K562 (cell line): ENCODE measurements around the gene DAG1. TPM values are rescaled to one million over a fixed set of nuclear protein-coding genes. Genes with fewer than 3 reads are reported as not detected.

Experiments used
- ATAC-seq: fragments of 200-7000 bp; cut with Tn5 transposase; 3 replicates; pipeline ENCODE4 v1.9.1; 2020; ENCODE audit warnings: moderate library complexity
- BruUV-seq: library from RNA; stranded (reverse); fragments of 400-500 nt; replicated peaks from 2 replicates; lab custom pipeline; 2021; lab: Mats Ljungman, UMichigan
- CTCF ChIA-PET: fragments of 300-600 bp; formaldehyde crosslinking; extraction: SDS; loops from one replicate; lab custom pipeline; 2021; ENCODE audit warnings: low intra/inter-chr PET ratio; lab: Yijun Ruan, JAX
- POLR2A ChIA-PET: fragments of 300-600, 350-650 bp; sonication (Branson Sonifier 250); formaldehyde crosslinking; extraction: SDS; loops from one replicate; lab custom pipeline; 2021; ENCODE audit warnings: antibody characterized with exemption, inconsistent platforms; lab: Yijun Ruan, JAX
- DNase-seq, 4 experiments: peaks; one replicate each; pipeline versions ENCODE4 v3.0.0 to v3.0.0-alpha.2; 2011 to 2018; ENCODE audit warnings: low spot score in 3 of 4, mixed read lengths in 3 of 4; ENCODE audit errors: extremely low read depth in 1 of 4
- FAIRE-seq: peaks from 2 replicates; lab custom pipeline; 2011; peaks lifted over from hg19 to GRCh38; lab: Jason Lieb, UNC
- H2AFZ ChIP-seq: 2 replicates; pipeline ENCODE4 v1.6.0; 2011; ENCODE audit warnings: low read depth, low read length, control low read depth, inconsistent platforms
- H3K27ac ChIP-seq: fragments of 200-600 bp; 3 replicates; pipeline ENCODE4 v1.8.0; 2011; ENCODE audit warnings: low read depth, mild to moderate bottlenecking, control low read depth, inconsistent platforms, low read length, moderate library complexity, mixed read lengths; ENCODE audit errors: extremely low read depth
- H3K27me3 ChIP-seq, 2 experiments: fragments of 300-600 bp in 1 of 2; 2 replicates in 1 of 2; 3 replicates in 1 of 2; pipeline versions ENCODE4 v1.6.0 to v1.8.0; 2011; ENCODE audit warnings: inconsistent platforms in 2 of 2, low read length in 2 of 2, mild to moderate bottlenecking in 1 of 2, mixed read lengths in 1 of 2, moderate library complexity in 1 of 2; ENCODE audit not compliant: control insufficient read depth in 2 of 2, insufficient read depth in 2 of 2
- H3K36me3 ChIP-seq: fragments of 300-600 bp; 3 replicates; pipeline ENCODE4 v1.8.0; 2011; ENCODE audit warnings: mild to moderate bottlenecking, low read length, inconsistent platforms; ENCODE audit not compliant: control insufficient read depth, insufficient read depth
- H3K4me1 ChIP-seq, 2 experiments: fragments of 200-600 bp in 1 of 2; replicated peaks in 1 of 2; 2 replicates in 1 of 2; 3 replicates in 1 of 2; pipeline versions ENCODE4 v1.5.1 to v1.8.0; 2011; ENCODE audit warnings: inconsistent platforms in 2 of 2, low read length in 2 of 2, mild to moderate bottlenecking in 1 of 2, mixed read lengths in 1 of 2, moderate library complexity in 1 of 2; ENCODE audit not compliant: control insufficient read depth in 2 of 2, insufficient read depth in 2 of 2
- H3K4me2 ChIP-seq: 2 replicates; pipeline ENCODE4 v1.6.1; 2011; ENCODE audit warnings: low read length, control low read depth, inconsistent platforms, mixed read lengths; ENCODE audit not compliant: insufficient read depth
- H3K4me3 ChIP-seq: fragments of 200-600 bp; sonication (generic), shearing (Covaris generic); 2 replicates; pipeline ENCODE4 v1.5.1; 2016; ENCODE audit warnings: control low read depth, inconsistent platforms
- H3K79me2 ChIP-seq: fragments of 200-600 bp; 3 replicates; pipeline ENCODE4 v1.8.0; 2011; ENCODE audit warnings: low read length, inconsistent platforms; ENCODE audit not compliant: control insufficient read depth, insufficient read depth
- H3K9ac ChIP-seq, 2 experiments: 2 replicates each; pipeline versions ENCODE4 v1.6.0 to v1.6.1; 2011; ENCODE audit warnings: low read depth in 2 of 2, low read length in 2 of 2, control low read depth in 1 of 2, inconsistent platforms in 1 of 2, mild to moderate bottlenecking in 1 of 2, mixed read lengths in 1 of 2; ENCODE audit not compliant: insufficient read depth in 1 of 2
- H3K9me1 ChIP-seq: one replicate; pipeline ENCODE4 v1.6.0; 2011; ENCODE audit warnings: inconsistent platforms, mild to moderate bottlenecking, low read length, moderate library complexity; ENCODE audit not compliant: control insufficient read depth, insufficient read depth
- H3K9me3 ChIP-seq: replicated peaks from 2 replicates; pipeline ENCODE4 v1.5.1; 2011; ENCODE audit warnings: low read depth, low read length, inconsistent platforms; ENCODE audit not compliant: control insufficient read depth, insufficient read depth
- H4K20me1 ChIP-seq: replicated peaks from 2 replicates; pipeline ENCODE4 v1.6.1; 2011; ENCODE audit warnings: low read length, inconsistent platforms, mixed read lengths; ENCODE audit not compliant: control insufficient read depth, insufficient read depth
- ADNP ChIP-seq: fragments of 200-800 bp; sonication (Bioruptor generic); IDR thresholded peaks from 2 replicates; pipeline ENCODE4 v1.6.1; 2016; ENCODE audit warnings: missing genetic modification characterization, missing compliant biosample characterization
- NR2C1 ChIP-seq, 2 experiments: fragments of 450-650 bp; IDR thresholded peaks; 2 replicates each; pipeline ENCODE4 v1.6.1; 2017; ENCODE audit warnings: mild to moderate bottlenecking in 2 of 2, antibody characterized with exemption in 1 of 2, inconsistent platforms in 1 of 2, missing compliant biosample characterization in 1 of 2, missing genetic modification characterization in 1 of 2
- NR2C2 ChIP-seq, 2 experiments: fragments of 200-800 bp in 1 of 2; sonication (Bioruptor generic) in 1 of 2; sonication (generic) in 1 of 2; formaldehyde crosslinking in 1 of 2; IDR thresholded peaks; 2 replicates each; pipeline versions ENCODE4 v1.6.1 to v1.8.0; 2016 to 2022; ENCODE audit warnings: mild to moderate bottlenecking in 1 of 2, missing compliant biosample characterization in 1 of 2, missing genetic modification characterization in 1 of 2, missing genetic modification reagents in 1 of 2
- SETDB1 ChIP-seq: IDR thresholded peaks from one replicate; pipeline ENCODE4 v1.6.1; 2012; ENCODE audit warnings: low read length, control low read depth, inconsistent platforms
- WGBS: fragments of 100-300 bp; shearing (Covaris generic); methylation state at CpG from one replicate; pipeline ENCODE4 v1.1.6; 2016; ENCODE audit warnings: low coverage, mixed read lengths; ENCODE audit not compliant: insufficient coverage; ENCODE audit errors: missing lambda C conversion rate; 5-methylcytosine and 5-hydroxymethylcytosine counted together
- in situ Hi-C: fragments of 300-500 bp; cut with MboI; formaldehyde crosslinking; loops from 4 replicates; pipeline ENCODE4 v1.15.0; 2018; ENCODE audit warnings: inconsistent platforms, mixed read lengths
- intact Hi-C: fragments of 100-400 bp; cut with micrococcal nuclease; formaldehyde crosslinking; loops from 2 replicates; pipeline ENCODE4 v1.14.2; 2022
- polyA plus RNA-seq, 8 experiments: library from polyadenylated mRNA; depleted of rRNA in 4 of 8; stranded (reverse) in 5 of 8; unstranded in 3 of 8; fragments of >200 nt; fragmentation: Nextera tagmentation in 2 of 8; fragmentation: Illumina TruSeq in 1 of 8; extraction: Ambion mirVana in 2 of 8; extraction: Trizol in 1 of 8; gene quantifications; 2 replicates each; pipeline versions ENCODE4 v1.2.1 to v1.2.3, GENCODE V29; 2011 to 2014; ENCODE audit warnings: inconsistent platforms in 1 of 8, missing spikeins in 1 of 8
- total RNA-seq, 7 experiments: library from RNA; depleted of rRNA in 6 of 7; stranded (reverse); fragments of >200 nt in 6 of 7; fragmentation: Illumina TruSeq in 2 of 7; extraction: Trizol in 2 of 7; gene quantifications; 2 replicates each; pipeline versions ENCODE4 v1.2.1 to v1.2.3, GENCODE V29; 2011 to 2021; ENCODE audit warnings: low replicate concordance in 1 of 7

The DAG1 gene
- total and polyA plus RNA-seq, 9 of the 15 experiments (the other 6 are each of a cell fraction or from before 2014, with no cell fraction given), result 0.29 to 19.6 (median 8.2) TPM

DNA sequence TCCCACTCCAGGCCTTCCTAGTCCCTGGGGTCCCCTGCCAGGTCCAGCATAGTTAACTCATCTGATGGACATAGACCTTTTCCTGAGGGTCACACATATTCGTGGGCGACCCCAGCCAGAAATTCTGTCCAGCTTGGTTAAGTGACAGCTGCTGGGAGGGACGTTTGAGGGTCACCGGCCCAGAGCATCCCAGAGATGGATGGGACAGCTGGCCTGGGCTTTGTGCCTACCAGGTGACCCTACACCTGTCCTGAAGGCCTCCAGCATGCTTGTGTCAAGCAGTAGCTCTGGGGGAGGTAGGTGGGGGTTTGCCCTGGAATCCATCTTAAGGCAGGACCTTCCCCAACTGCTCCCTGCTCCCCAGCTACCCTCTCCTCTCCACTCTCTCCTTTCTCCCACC is 9.1 kb upstream of the DAG1 start:
- Histone ChIP-seq H3K4me3 (no peak overlapping the region), H4K20me1 (no peaks in the 10 kb centered on the region), H3K9ac (0 out of 4 replicates have a peak overlapping the region, but pooled peaks of 1 of the 2 experiments have one; percentile 31), H3K27ac (no peak overlapping the region), H3K4me2 (no peak overlapping the region), H3K9me1 (no peaks in the 10 kb centered on the region), H3K27me3 (no peaks in the 10 kb centered on the region), H3K9me3 (no peaks in the 10 kb centered on the region), H2AFZ (0 out of 2 replicates have a peak overlapping the region, but pooled peaks have one; percentile 21), H3K79me2 (no peaks in the 10 kb centered on the region), H3K36me3 (no peaks in the 10 kb centered on the region), H3K4me1 (peaks cover 15 to 17% of the 10 kb centered on the region in 2 experiments; a peak in 4 of 5 replicates)
- CTCF ChIA-PET, result no interaction called here
- WGBS, result 48% methylated on average over 4 of the region's 4 CpGs
- ATAC-seq (no peak), DNase-seq (no peak), FAIRE-seq (no peak)
- POLR2A ChIA-PET, result no interaction called here
- BruUV-seq, result no TSS peak
- no peak for TF ChIP-seq SETDB1
- in situ Hi-C loops, result no loop called here
- intact Hi-C loops, result no loop called here

DNA sequence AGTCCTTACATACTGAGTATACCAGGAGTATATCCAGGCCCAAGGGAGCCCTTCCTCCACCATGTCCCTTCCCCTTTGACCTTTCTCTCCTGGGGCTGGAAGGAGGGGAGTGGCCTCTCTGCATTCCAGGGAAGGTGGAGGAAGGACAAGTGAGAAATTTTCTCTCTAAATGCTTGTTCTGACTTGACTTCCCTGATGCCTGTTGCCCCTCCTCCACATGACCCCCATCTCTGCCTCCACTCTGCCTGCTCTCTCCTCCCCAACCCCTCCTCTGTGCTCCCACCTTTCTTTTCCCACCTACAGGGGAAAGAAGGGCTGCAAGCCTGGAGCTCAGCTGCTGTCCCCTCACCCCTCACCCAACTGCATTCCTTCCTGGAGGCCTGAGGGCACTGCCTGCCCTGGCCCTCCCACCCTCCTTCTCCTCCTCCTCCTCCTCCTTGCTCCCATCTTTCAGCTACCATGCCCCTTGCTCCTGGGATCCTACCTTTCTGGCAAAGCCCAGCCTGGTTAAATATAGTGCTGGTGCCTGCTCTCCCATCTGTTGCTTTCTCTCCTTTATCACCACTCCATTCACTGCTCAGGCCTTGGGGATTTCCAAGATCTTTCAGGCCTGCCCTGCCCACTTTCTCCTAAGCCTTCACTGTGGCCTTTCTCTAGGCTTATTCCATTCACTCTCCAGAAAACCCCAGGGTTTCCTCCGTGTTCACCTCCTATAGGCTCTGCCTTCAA is 8.5 kb upstream of the DAG1 start:
- Histone ChIP-seq H3K4me2 (no peak overlapping the region), H3K27ac (peak overlapping the region; percentile 59; the same call in 1 of the 3 replicates), H4K20me1 (no peaks in the 10 kb centered on the region), H2AFZ (peak overlapping the region; percentile 74), H3K9me1 (no peaks in the 10 kb centered on the region), H3K36me3 (no peaks in the 10 kb centered on the region), H3K9me3 (no peaks in the 10 kb centered on the region), H3K79me2 (no peaks in the 10 kb centered on the region), H3K4me1 (peaks cover 18 to 19% of the 10 kb centered on the region in 2 experiments; a peak in 4 of 5 replicates), H3K4me3 (no peak overlapping the region), H3K9ac (peak overlapping the region in 1 of 2 experiments; percentile 43; a peak in 1 of 4 replicates), H3K27me3 (no peaks in the 10 kb centered on the region)
- no peak for TF ChIP-seq NR2C2 (CRISPR knock-in tag; IDR thresholded peaks at IDR 0.05)
- TF ChIP-seq NR2C2 (tag; IDR thresholded peaks at IDR 0.05), result 0 out of 2 replicates have a peak, but pooled peaks have one; percentile 20
- no peak for TF ChIP-seq ADNP (tag)
- TF ChIP-seq NR2C1 (IDR thresholded peaks at IDR 0.05), result 0 out of 2 replicates have a peak, but pooled peaks have one; percentile 32
- peak; percentile 65 for TF ChIP-seq NR2C1 (tag; IDR thresholded peaks at IDR 0.05)
- ATAC-seq (no peak), FAIRE-seq (no peak), DNase-seq (peak in 1 of 4 experiments; percentile 3)
- POLR2A ChIA-PET, result no interaction called here
- no TSS peak for BruUV-seq
- intact Hi-C loops, result no loop called here
- CTCF ChIA-PET, result no interaction called here
- in situ Hi-C loops, result no loop called here
- 14% methylated on average over 1 of the region's 1 CpG for WGBS
